IPS-NIHi11 (cell line): Measurements from ENCODE around the gene PMIS2.

Experiments used
- DNase-seq: peaks from one replicate; pipeline ENCODE4 v3.0.0; 2012; ENCODE audit warnings: mixed read lengths, low spot score

PMIS2 gene

GRCh38 chr19:35585848-35586247 is at the start of gene PMIS2:
Gene PMIS2 (plus strand): TSS chr19:35586173. CDS start chr19:35586260, 87 bp downstream.
- peak; percentile 83 for DNase-seq

GRCh38 chr19:35539314-35539713 is 46.7 kb upstream of the PMIS2 start:
- DNase-seq = no peak

GRCh38 chr19:35539850-35540249 is 46.1 kb upstream of the PMIS2 start:
- no peak for DNase-seq

- no peak for DNase-seq
Observed at GRCh38 chr19:35540356-35540927, 45.5 kb upstream of the PMIS2 start.

- DNase-seq = no peak
Observed at GRCh38 chr19:35542209-35542608, 43.8 kb upstream of the PMIS2 start.

GRCh38 chr19:35543280-35544109 is 42.5 kb upstream of the PMIS2 start:
- DNase-seq = no peak

- no peak for DNase-seq
Observed at GRCh38 chr19:35544110-35544802, 41.7 kb upstream of the PMIS2 start.

GRCh38 chr19:35545001-35545854 is 40.7 kb upstream of the PMIS2 start, which contains the start of gene TMEM147:
Gene TMEM147 (plus strand): TSS chr19:35545626. CDS start chr19:35545740, 114 bp downstream.
- DNase-seq = peak; percentile 100

GRCh38 chr19:35545855-35546381 is 40.1 kb upstream of the PMIS2 start:
- DNase-seq = peak; percentile 70

GRCh38 chr19:35546532-35546931 is 39.4 kb upstream of the PMIS2 start:
- no peak for DNase-seq

- DNase-seq = peak; percentile 79
Observed at GRCh38 chr19:35549174-35549788, 36.7 kb upstream of the PMIS2 start.

GRCh38 chr19:35549879-35550523 is 36.0 kb upstream of the PMIS2 start:
- no peak for DNase-seq

GRCh38 chr19:35551091-35551810 is 34.7 kb upstream of the PMIS2 start:
- no peak for DNase-seq

GRCh38 chr19:35552534-35553384 is 33.2 kb upstream of the PMIS2 start:
- no peak for DNase-seq

GRCh38 chr19:35553385-35554000 is 32.5 kb upstream of the PMIS2 start:
- no peak for DNase-seq

- DNase-seq = no peak
Observed at GRCh38 chr19:35554076-35554475, 31.9 kb upstream of the PMIS2 start.

- peak; percentile 72 for DNase-seq
Observed at GRCh38 chr19:35555301-35556005, 30.5 kb upstream of the PMIS2 start.

GRCh38 chr19:35556025-35556590 is 29.9 kb upstream of the PMIS2 start:
- no peak for DNase-seq
